Astrocyte (in vitro differentiated cells and primary cell): ENCODE results near the gene AHNAK. TPM values are rescaled to one million over a fixed set of nuclear protein-coding genes. Genes with fewer than 3 reads are reported as not detected.
A peak's percentile ranks its signal among the peaks of the same experiment; 100 is the strongest.

Source experiments
- DNase-seq: peaks from one replicate; pipeline ENCODE4 v3.0.0-alpha.2; 2010; ENCODE audit warnings: low read depth
- FAIRE-seq: peaks from 2 replicates; lab custom pipeline; 2011; peaks lifted over from hg19 to GRCh38; lab: Jason Lieb, UNC
- H2AFZ ChIP-seq: 2 replicates; pipeline ENCODE4 v1.6.0; 2012; ENCODE audit warnings: low read depth, low read length, inconsistent platforms
- H3K27ac ChIP-seq: 2 replicates; pipeline ENCODE4 v1.5.1; 2011; ENCODE audit warnings: low read depth, low read length, inconsistent platforms
- H3K27me3 ChIP-seq: 2 replicates; pipeline ENCODE4 v1.6.0; 2011; ENCODE audit warnings: low read length, inconsistent platforms; ENCODE audit not compliant: insufficient read depth
- H3K36me3 ChIP-seq: 2 replicates; pipeline ENCODE4 v1.5.1; 2011; ENCODE audit warnings: low read length, inconsistent platforms; ENCODE audit not compliant: insufficient read depth
- H3K4me1 ChIP-seq: 2 replicates; pipeline ENCODE4 v1.5.1; 2011; ENCODE audit warnings: low read length, inconsistent platforms; ENCODE audit not compliant: insufficient read depth
- H3K4me2 ChIP-seq: 2 replicates; pipeline ENCODE4 v1.6.0; 2012; ENCODE audit warnings: low read length, inconsistent platforms
- H3K4me3 ChIP-seq: 2 replicates; pipeline ENCODE4 v1.5.1; 2011; ENCODE audit warnings: low read depth, mild to moderate bottlenecking, low read length, inconsistent platforms; ENCODE audit not compliant: insufficient read depth
- H3K79me2 ChIP-seq: 2 replicates; pipeline ENCODE4 v1.6.0; 2012; ENCODE audit warnings: mild to moderate bottlenecking, low read length, inconsistent platforms; ENCODE audit not compliant: insufficient read depth
- H3K9ac ChIP-seq: 2 replicates; pipeline ENCODE4 v1.6.0; 2012; ENCODE audit warnings: mild to moderate bottlenecking, low read length, inconsistent platforms
- H3K9me3 ChIP-seq: 2 replicates; pipeline ENCODE4 v1.5.1; 2012; ENCODE audit warnings: low read depth, mild to moderate bottlenecking, low read length, inconsistent platforms; ENCODE audit not compliant: insufficient read depth
- H4K20me1 ChIP-seq: 2 replicates; pipeline ENCODE4 v1.6.0; 2012; ENCODE audit warnings: low read length, inconsistent platforms; ENCODE audit not compliant: insufficient read depth
- H3K27ac Mint-ChIP-seq: one replicate; pipeline ENCODE4 v1.8.0; 2021; ENCODE audit warnings: mild to moderate bottlenecking, mixed read lengths; ENCODE audit not compliant: unreplicated experiment
- H3K27me3 Mint-ChIP-seq: one replicate; pipeline ENCODE4 v1.8.0; 2021; ENCODE audit warnings: low read depth, mixed read lengths; ENCODE audit not compliant: unreplicated experiment
- H3K36me3 Mint-ChIP-seq: one replicate; pipeline ENCODE4 v1.8.0; 2021; ENCODE audit warnings: low read depth, mixed read lengths; ENCODE audit not compliant: unreplicated experiment
- H3K4me1 Mint-ChIP-seq: one replicate; pipeline ENCODE4 v1.8.0; 2021; ENCODE audit warnings: low read depth, mixed read lengths; ENCODE audit not compliant: unreplicated experiment
- H3K4me3 Mint-ChIP-seq: one replicate; pipeline ENCODE4 v1.8.0; 2021; ENCODE audit warnings: mild to moderate bottlenecking, moderate library complexity, mixed read lengths; ENCODE audit not compliant: unreplicated experiment
- H3K9me3 Mint-ChIP-seq: one replicate; pipeline ENCODE4 v1.8.0; 2021; ENCODE audit warnings: mild to moderate bottlenecking, mixed read lengths; ENCODE audit not compliant: unreplicated experiment
- CTCF ChIP-seq: IDR thresholded peaks from 2 replicates; pipeline ENCODE4 v1.5.1; 2011; ENCODE audit warnings: low read depth, mild to moderate bottlenecking, inconsistent platforms, low read length, moderate library complexity; ENCODE audit not compliant: insufficient read depth
- EZH2 ChIP-seq: IDR thresholded peaks from 2 replicates; pipeline ENCODE4 v1.6.1; 2012; ENCODE audit warnings: mild to moderate bottlenecking, low read length, inconsistent platforms; ENCODE audit not compliant: insufficient read depth
- total RNA-seq: library from RNA; stranded (reverse); gene quantifications from 2 replicates; pipeline ENCODE4 v1.2.1, GENCODE V29; 2021

The AHNAK gene
- total RNA-seq, 1 donor from 2014 or later, result 378 TPM

- peaks cover 73% of the 10 kb centered on the region for H4K20me1 ChIP-seq
- peak overlapping the region; percentile 87 for H3K27ac ChIP-seq
- H3K9me3 Mint-ChIP-seq, result no peaks in the 10 kb centered on the region
- no peak overlapping the region for H2AFZ ChIP-seq
- H3K27ac Mint-ChIP-seq, result peak overlapping the region; percentile 77
- peak overlapping the region; percentile 91 for H3K9ac ChIP-seq
- no peaks in the 10 kb centered on the region for H3K27me3 Mint-ChIP-seq
- H3K4me2 ChIP-seq, result peak overlapping the region; percentile 90
- H3K36me3 ChIP-seq, result no peaks in the 10 kb centered on the region
- no peak for FAIRE-seq
- H3K4me1 ChIP-seq, result peaks cover 67% of the 10 kb centered on the region
- peak overlapping the region; percentile 95 for H3K4me3 ChIP-seq
- H3K9me3 ChIP-seq, result no peaks in the 10 kb centered on the region
- peak overlapping the region; percentile 94 for H3K4me3 Mint-ChIP-seq
- H3K27me3 ChIP-seq, result no peaks in the 10 kb centered on the region
- peak; percentile 49 for DNase-seq
- H3K4me1 Mint-ChIP-seq, result peaks cover 55% of the 10 kb centered on the region
- TF ChIP-seq EZH2, result no peak
- TF ChIP-seq CTCF, result peak; percentile 73
- H3K79me2 ChIP-seq, result peaks cover 92% of the 10 kb centered on the region
- H3K36me3 Mint-ChIP-seq, result no peaks in the 10 kb centered on the region
Observed at GRCh38 chr11:62542750-62543567, 3.6 kb downstream of the AHNAK start.

- no peaks in the 10 kb centered on the region for H3K27me3 ChIP-seq
- peak overlapping the region; percentile 33 for H3K27ac ChIP-seq
- Mint-ChIP-seq H3K36me3 (no peaks in the 10 kb centered on the region), H3K4me1 (peaks cover 50% of the 10 kb centered on the region), H3K27ac (peak overlapping the region; percentile 79), H3K4me3 (peak overlapping the region; percentile 94), H3K27me3 (no peaks in the 10 kb centered on the region), H3K9me3 (no peaks in the 10 kb centered on the region)
- FAIRE-seq (no peak), DNase-seq (no peak)
- H3K4me1 ChIP-seq, result peaks cover 62% of the 10 kb centered on the region
- peaks cover 94% of the 10 kb centered on the region for H3K79me2 ChIP-seq
- TF ChIP-seq EZH2 (no peak), CTCF (no peak)
- H4K20me1 ChIP-seq, result peaks cover 80% of the 10 kb centered on the region
- no peaks in the 10 kb centered on the region for H3K9me3 ChIP-seq
- peak overlapping the region; percentile 95 for H3K4me3 ChIP-seq
- H3K36me3 ChIP-seq, result no peaks in the 10 kb centered on the region
- H2AFZ ChIP-seq, result no peak overlapping the region
- peak overlapping the region; percentile 91 for H3K9ac ChIP-seq
- H3K4me2 ChIP-seq, result peak overlapping the region; percentile 90
Observed at GRCh38 chr11:62542111-62542745, 4.4 kb downstream of the AHNAK start.
